MV-4-11 (cell line): Measurements from ENCODE around the gene ECI2.

Experiments
- DNase-seq: peaks from one replicate; lab custom pipeline; 2025; lab: John Stamatoyannopoulos, UW

ECI2 gene

GRCh38 chr6:4134841-4135664, at the start of gene ECI2:
TSS of gene ECI2 (minus strand) at chr6:4135575. CDS start at chr6:4135560, 15 bp downstream.
- peak; percentile 17 for DNase-seq

- no peak for DNase-seq
Observed at GRCh38 chr6:4180652-4181255, 45.4 kb upstream of the ECI2 start.

- DNase-seq = no peak
Observed at GRCh38 chr6:4179960-4180651, 44.7 kb upstream of the ECI2 start.

GRCh38 chr6:4178737-4179333, 43.5 kb upstream of the ECI2 start:
- no peak for DNase-seq

- no peak for DNase-seq
Observed at GRCh38 chr6:4176907-4177306, 41.5 kb upstream of the ECI2 start.

DNA sequence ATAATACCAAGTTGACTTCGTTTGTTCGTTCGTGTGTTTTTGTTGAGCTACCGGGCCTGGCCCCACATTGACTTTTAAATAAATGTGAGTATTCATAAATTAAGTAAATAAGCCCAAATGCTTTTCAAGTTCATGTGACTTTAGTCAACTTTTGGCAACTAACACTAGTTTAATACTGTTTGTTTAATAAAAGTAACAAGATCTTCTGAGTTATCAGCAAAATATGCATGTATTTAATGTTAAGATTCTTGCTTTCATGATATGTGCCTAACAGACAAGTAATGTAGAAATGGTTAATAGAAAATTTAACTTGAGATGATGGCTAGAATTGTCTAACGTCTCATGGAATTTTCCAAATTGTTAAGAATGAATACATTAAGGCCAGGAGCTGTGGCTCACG, 38.7 kb upstream of the ECI2 start:
- no peak for DNase-seq

DNA sequence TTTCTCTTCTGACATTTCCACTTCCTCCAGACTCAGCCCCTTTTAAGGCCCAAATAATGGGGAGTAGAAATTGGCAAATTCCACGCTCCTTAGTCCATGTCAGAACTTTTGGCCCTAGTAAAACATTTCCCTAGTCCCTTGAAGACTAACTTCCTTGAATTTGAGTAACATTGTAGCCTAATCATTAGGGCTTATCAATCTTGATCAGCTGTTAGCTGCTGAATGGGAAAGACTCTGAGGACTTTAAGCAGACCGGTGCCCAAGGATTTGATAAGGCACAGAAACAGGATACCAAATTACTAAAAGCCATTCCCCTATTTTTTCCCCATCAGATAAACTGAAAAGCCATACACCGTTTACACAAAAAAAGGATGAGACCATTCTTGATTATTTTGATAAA, 37.0 kb upstream of the ECI2 start:
- DNase-seq = no peak

DNA sequence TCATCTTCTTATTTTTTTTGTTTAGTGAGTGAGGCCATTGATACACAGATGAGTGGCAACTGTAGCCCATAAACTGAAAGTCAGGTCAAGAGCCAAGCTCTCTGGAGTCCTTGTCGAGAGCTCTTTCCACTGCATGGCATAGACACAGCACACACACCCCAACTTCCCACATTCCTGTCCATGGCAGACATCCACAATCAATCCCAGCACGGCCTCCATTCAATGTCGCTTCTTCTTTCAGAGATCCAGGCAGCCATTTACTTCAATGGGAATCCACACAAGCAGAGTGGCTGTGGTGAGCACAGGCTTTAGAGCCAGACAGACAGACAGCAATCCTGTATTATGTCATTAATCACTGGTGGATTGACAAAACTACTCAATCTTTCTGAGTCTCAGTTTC, 34.9 kb upstream of the ECI2 start:
- DNase-seq = no peak

DNA sequence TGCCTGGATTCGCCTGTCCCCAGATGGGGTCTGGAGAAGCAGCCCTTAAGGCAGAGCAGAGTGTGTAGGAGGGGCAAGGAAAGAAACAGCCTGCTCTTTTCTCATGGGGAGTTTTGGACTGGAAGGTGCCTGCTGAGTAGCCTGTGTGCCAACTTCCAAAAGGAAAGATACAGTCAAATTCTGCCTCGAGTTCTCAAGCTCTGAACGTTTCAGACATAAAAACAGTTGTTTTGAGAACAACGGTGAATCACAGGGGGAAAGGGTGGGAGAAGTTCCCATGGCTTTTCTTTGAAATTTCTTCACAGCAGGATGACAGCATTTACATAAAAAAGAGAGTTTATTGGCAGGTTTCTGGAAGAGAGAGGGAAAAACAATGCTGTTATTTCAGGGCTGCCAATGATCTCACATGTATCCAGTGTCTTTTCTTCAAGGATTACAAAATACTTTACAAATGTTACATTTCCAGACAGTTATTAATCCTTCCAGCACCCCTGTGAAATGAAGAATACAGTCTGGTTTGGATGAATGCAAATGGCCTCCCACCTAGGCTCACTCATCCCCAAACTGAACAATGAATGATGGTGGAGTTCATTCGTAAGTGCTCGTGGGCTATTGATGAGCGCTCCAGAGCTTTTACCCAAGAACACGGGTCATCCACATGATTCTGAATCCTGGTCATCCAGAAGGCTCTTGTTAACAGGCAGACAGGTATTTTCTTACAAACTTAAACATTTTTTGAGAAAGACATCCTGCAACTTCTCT, 33.8 kb upstream of the ECI2 start:
- no peak for DNase-seq

DNA sequence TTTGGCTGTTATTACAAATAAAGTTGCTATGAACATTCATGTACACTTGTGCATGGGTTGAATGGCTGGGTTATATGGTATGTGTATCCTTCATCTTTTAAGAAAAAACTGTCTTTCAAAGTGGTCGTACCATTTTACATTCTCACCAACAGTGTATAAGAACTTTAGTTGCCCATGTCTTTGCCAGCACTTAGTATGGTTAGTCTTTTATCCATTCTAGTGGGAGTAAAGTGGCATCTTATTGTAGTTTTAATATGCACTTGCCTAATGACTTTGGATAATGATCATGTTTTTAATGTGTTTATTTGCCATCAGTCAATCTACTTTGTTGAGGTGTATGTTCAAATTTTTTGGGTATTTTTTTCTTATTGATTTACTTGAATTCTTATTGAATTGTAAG, 32.5 kb upstream of the ECI2 start:
- no peak for DNase-seq

DNA sequence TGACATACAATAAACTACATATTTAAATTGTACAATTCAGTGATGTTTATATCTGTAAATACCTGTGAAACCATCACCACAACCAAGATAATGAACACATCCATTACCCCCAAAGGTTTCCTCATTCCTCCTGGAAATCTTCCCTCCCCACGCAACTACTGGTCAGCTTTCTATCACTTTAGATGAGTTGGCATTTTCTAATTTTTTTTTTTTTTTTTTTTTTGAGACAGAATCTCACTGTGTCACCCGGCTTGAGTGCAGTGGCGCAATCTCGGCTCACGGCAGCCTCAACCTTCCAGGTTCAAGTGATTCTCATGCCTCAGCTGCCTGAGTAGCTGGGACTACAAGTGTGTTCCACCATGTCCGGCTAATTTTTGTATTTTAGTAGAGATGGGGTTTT, 31.7 kb upstream of the ECI2 start:
- no peak for DNase-seq

- DNase-seq = no peak
Observed at GRCh38 chr6:4164456-4164855, 29.1 kb upstream of the ECI2 start.

DNA sequence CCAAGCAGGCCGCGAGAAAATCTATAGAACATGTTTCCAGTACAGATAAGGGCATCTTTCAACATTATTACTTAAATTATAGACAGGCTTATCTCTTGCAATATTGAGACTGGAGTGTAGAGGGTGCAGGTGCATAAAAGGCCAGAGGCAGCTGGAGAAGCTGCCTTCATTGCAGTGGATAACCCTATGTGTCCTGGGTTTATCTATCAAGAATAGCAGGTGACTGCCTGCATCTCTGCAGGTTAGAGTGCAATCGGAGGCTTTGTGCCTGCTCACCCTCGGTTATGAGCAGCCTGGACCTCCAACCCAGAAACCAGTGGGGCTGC, 28.7 kb upstream of the ECI2 start:
- DNase-seq = no peak

DNA sequence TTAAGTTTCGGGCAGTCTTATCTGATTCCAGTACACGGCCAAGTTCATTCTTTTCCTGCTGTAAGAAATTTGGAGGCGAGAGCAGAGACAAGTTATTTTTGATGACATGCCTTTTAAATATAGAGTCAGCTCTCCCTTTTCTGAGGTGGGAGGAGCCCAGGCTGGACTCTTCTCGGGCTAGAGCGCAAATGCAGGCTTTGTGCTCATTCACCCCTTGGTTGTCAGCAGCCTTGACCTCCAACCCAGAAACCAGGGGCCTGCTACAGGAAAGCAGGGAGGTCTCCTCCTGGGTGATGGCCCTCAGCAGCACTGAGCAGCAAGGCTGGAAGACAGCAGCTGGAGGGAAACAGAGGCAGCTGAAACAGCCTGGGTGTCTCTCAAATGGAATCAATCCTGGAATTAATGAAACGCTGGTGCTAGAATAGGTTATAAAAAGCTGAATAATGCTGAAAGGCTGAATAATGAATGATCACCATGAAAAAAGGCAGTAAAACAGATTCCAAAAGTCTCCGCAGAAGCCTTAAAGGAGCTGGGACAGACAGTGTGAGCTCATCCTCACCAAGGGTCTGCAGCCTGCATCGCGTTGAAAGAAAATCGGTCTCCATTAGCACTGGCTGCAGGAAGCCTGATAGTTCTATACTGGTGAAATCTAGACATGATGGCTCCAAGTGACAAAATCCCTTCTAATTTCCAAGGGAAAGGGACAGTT, 28.2 kb upstream of the ECI2 start:
- DNase-seq = no peak

- no peak for DNase-seq
Observed at GRCh38 chr6:4162370-4162769, 27.0 kb upstream of the ECI2 start.

GRCh38 chr6:4159491-4159890, 24.1 kb upstream of the ECI2 start:
- DNase-seq = no peak

- DNase-seq = no peak
Observed at GRCh38 chr6:4157506-4157905, 22.1 kb upstream of the ECI2 start.

DNA sequence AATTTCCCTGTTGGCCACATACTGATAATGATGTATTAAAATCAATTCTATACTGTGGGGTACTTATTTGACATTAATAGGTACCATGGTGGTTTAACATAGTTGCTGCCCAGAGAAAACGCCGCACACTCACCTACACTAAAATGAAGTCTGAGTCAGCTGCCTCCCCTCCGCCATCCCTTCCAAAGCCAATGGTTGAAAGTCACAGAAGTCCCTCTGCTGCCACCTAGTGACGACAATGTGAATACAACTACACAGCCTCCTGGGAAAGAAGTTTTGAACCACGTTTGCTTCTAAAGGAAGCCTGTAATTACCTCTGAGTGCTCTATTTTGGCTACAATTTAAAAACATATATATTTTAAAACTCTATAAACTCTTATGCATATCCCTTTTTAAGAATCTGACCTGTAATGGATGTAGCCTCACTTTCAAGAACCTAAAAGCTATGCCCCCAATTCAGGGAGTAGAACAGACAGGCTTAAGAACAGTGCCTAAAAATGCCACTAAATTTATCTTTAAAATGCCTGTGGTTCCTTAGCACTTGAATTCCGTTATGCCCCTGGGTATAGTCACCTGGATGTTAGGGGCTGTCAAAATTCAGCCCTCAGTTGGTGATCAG, 20.6 kb upstream of the ECI2 start:
- peak; percentile 57 for DNase-seq

- DNase-seq = peak; percentile 57
Observed at GRCh38 chr6:4153514-4153985, 18.2 kb upstream of the ECI2 start.

DNA sequence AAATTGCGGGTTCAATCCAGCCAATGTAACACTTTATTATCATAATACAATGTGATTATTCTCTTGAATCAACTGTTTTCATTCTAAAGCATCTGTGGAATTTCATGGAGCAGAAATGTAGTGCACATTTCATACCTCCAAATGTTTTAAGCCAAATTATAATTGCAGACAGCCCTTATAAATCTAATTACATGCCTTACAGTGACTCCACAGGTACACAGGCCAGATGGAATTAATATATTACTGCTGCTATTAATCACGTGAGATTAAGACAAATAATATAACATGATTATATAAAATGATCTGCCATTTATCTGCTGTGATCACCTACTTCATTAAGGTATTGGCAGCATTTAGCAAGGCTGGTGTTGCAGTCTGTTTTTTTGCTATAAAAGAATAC, 9.7 kb upstream of the ECI2 start:
- DNase-seq = no peak

DNA sequence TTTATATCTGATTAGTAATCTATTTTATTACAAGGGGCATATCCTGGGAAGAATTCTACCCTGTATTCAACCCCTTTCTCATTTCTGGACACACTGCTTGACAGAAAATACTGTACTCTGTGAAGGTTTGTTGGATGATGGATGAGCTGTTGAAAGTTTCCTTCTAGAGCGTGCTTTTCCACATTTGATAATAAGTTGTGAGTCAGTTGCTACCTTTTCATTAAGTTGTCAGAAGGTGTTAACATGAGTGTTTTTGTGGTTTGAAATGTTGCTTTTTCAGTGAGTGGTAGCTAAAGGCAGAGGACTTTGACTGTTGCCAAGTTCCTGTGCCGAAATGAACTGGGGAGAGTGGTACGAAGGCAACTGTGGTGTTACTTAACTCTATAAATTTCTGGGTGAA, 3.9 kb upstream of the ECI2 start:
- no peak for DNase-seq
